Testis (tissue), 3 donors: ENCODE measurements around the gene C11orf58. TPM values are rescaled to one million over a fixed set of nuclear protein-coding genes. Genes with fewer than 3 reads are reported as not detected.

Experiments used
- DNase-seq: peaks from one replicate; pipeline ENCODE4 v3.0.0-alpha.2; 2019
- H3K27ac ChIP-seq, 2 donors: fragments of 200-600 bp; sonication (generic); one replicate each; pipeline ENCODE4 v1.5.1; 2019
- H3K27me3 ChIP-seq: fragments of 200-600 bp; sonication (generic); one replicate; pipeline ENCODE4 v1.5.1; 2019
- H3K36me3 ChIP-seq: fragments of 200-600 bp; sonication (generic); one replicate; pipeline ENCODE4 v1.5.1; 2017; ENCODE audit warnings: low read depth; ENCODE audit errors: missing control alignments
- H3K4me1 ChIP-seq: fragments of 200-600 bp; sonication (generic); one replicate; pipeline ENCODE4 v1.5.1; 2019
- H3K4me3 ChIP-seq, 2 donors: fragments of 200-600 bp; sonication (generic); one replicate each; pipeline ENCODE4 v1.5.1; 2017 to 2019
- H3K9me3 ChIP-seq: fragments of 200-600 bp; sonication (generic); one replicate; pipeline ENCODE4 v1.5.1; 2017
- POLR2A ChIP-seq: fragments of 450-650 bp; IDR thresholded peaks from one replicate; pipeline ENCODE4 v1.6.1; 2017; ENCODE audit warnings: antibody characterized with exemption, mild to moderate bottlenecking, moderate library complexity
- WGBS, 2 donors: methylation state at CpG; one replicate each; pipeline ENCODE4 v1.1.5; 2018; 5-methylcytosine and 5-hydroxymethylcytosine counted together
- intact Hi-C: fragments of 100-400 bp; cut with DNase I; formaldehyde crosslinking; loops from one replicate; pipeline ENCODE4 v1.15.1; 2023; ENCODE audit warnings: low total_unique reads
- polyA plus RNA-seq: library from polyadenylated mRNA; stranded (reverse); fragments of 350-450 nt; fragmentation: Illumina TruSeq; extraction: RNeasy Lipid Tissue Mini Kit (QIAGEN cat#74804); gene quantifications from one replicate; pipeline ENCODE4 v1.2.3, GENCODE V29; 2014; ENCODE audit warnings: low read depth, low replicate concordance; ENCODE audit not compliant: insufficient read depth
- total RNA-seq, 2 donors: library from RNA; depleted of rRNA; stranded (reverse); fragments of >200 nt; gene quantifications; one replicate each; pipeline ENCODE4 v1.2.3, GENCODE V29; 2016
- TF ChIP-seq, protein P1 (sequence below), 3 experiments: fragments of 450-650 bp in 2 of 3; fragments of 200-600 bp in 1 of 3; sonication (generic) in 1 of 3; IDR thresholded peaks; one replicate each; pipeline ENCODE4 v1.5.1; 2016 to 2019; ENCODE audit warnings: antibody characterized with exemption in 3 of 3, mild to moderate bottlenecking in 2 of 3, moderate library complexity in 1 of 3

C11orf58 gene
- total and polyA plus RNA-seq, 3 donors from 2014 or later = 139 to 178 (median 153) TPM

- TF ChIP-seq, protein P1, sequence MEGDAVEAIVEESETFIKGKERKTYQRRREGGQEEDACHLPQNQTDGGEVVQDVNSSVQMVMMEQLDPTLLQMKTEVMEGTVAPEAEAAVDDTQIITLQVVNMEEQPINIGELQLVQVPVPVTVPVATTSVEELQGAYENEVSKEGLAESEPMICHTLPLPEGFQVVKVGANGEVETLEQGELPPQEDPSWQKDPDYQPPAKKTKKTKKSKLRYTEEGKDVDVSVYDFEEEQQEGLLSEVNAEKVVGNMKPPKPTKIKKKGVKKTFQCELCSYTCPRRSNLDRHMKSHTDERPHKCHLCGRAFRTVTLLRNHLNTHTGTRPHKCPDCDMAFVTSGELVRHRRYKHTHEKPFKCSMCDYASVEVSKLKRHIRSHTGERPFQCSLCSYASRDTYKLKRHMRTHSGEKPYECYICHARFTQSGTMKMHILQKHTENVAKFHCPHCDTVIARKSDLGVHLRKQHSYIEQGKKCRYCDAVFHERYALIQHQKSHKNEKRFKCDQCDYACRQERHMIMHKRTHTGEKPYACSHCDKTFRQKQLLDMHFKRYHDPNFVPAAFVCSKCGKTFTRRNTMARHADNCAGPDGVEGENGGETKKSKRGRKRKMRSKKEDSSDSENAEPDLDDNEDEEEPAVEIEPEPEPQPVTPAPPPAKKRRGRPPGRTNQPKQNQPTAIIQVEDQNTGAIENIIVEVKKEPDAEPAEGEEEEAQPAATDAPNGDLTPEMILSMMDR (IDR thresholded peaks at IDR 0.05) = peak; percentile 80 to 86 (median 82)
- no peak for TF ChIP-seq POLR2A
- Histone ChIP-seq H3K27me3 (no peaks in the 10 kb centered on the region), H3K4me1 (peaks cover 21% of the 10 kb centered on the region), H3K9me3 (no peaks in the 10 kb centered on the region), H3K4me3 (no peak overlapping the region), H3K36me3 (no peaks in the 10 kb centered on the region), H3K27ac (peak overlapping the region; percentile 73 to 75)
- intact Hi-C loops = no loop called here
- WGBS, 2 donors = 53 to 72% methylated on average over 7 of the region's 7 CpGs
- peak; percentile 85 for DNase-seq
Measured at GRCh38 chr11:16785520-16786128, 47.2 kb downstream of the C11orf58 start.

DNA sequence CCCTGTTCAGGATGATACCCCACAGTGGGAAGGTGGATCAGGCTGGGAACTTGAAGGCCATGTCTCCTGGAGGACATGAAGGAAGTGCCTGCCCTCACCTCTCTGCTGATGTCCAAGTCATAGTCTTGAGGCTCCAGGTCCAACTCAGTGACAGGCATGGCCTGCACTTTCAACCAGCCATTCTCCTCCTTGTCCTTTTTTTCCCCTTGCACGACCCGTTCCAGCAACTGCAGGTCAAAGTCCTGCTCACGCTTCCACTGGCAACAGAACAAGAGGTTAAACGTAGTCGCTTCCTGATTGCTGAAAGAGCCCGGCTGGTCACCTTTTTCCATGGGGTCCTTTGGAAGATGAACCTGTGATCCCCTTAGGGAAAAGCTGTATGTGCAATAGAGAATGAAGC, 47.7 kb downstream of the C11orf58 start:
- TF ChIP-seq, protein P1 (IDR thresholded peaks at IDR 0.05) = no peak
- no peak for TF ChIP-seq POLR2A
- intact Hi-C loops = no loop called here
- no peaks in the 10 kb centered on the region for H3K9me3 ChIP-seq
- peaks cover 24% of the 10 kb centered on the region for H3K4me1 ChIP-seq
- DNase-seq = no peak
- no peak overlapping the region for H3K4me3 ChIP-seq
- H3K36me3 ChIP-seq = no peaks in the 10 kb centered on the region
- no peak overlapping the region for H3K27ac ChIP-seq
- H3K27me3 ChIP-seq = no peaks in the 10 kb centered on the region
- WGBS, 2 donors = 81 to 91% methylated on average over 6 of the region's 6 CpGs

DNA sequence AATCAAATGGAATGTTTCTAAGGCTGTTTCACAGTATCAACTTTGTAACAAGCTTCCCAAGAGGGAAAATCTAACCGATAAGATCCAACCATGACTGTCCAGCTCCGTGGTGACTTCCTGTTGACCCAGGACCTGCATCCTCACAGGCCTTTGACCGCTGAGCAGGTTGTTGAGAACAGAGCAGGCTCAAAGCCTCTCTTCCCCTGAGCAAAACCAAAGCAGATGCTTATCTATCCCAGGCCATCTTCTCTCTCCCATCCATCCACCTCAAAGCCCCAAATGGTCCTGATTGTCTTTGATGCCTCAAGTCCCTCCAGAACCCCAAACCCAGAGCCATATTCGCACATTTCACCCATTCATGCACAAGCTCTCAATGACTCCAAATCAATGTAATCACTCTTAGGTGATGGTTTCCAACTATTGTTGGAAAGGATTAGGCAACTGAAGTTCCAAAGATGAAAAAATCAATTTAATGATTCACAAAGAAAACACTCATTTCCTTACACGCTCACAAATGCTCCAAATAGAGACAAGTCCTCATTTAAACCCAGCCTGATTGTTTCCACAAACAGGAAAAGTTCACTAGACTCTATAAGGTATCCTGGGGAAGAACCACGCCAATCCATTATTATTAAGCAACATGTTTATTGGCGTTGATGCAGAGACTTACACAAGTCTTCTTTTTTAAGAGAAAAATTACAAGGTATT, 48.7 kb downstream of the C11orf58 start:
- H3K4me3 ChIP-seq = no peak overlapping the region
- WGBS, 2 donors = 82% methylated on average over 7 of the region's 7 CpGs
- peaks cover 34% of the 10 kb centered on the region for H3K4me1 ChIP-seq
- no peaks in the 10 kb centered on the region for H3K27me3 ChIP-seq
- no peaks in the 10 kb centered on the region for H3K9me3 ChIP-seq
- TF ChIP-seq, protein P1 (IDR thresholded peaks at IDR 0.05) = no peak
- TF ChIP-seq POLR2A = no peak
- intact Hi-C loops = no loop called here
- H3K27ac ChIP-seq = no peak overlapping the region
- no peaks in the 10 kb centered on the region for H3K36me3 ChIP-seq
- DNase-seq = peak; percentile 38

DNA sequence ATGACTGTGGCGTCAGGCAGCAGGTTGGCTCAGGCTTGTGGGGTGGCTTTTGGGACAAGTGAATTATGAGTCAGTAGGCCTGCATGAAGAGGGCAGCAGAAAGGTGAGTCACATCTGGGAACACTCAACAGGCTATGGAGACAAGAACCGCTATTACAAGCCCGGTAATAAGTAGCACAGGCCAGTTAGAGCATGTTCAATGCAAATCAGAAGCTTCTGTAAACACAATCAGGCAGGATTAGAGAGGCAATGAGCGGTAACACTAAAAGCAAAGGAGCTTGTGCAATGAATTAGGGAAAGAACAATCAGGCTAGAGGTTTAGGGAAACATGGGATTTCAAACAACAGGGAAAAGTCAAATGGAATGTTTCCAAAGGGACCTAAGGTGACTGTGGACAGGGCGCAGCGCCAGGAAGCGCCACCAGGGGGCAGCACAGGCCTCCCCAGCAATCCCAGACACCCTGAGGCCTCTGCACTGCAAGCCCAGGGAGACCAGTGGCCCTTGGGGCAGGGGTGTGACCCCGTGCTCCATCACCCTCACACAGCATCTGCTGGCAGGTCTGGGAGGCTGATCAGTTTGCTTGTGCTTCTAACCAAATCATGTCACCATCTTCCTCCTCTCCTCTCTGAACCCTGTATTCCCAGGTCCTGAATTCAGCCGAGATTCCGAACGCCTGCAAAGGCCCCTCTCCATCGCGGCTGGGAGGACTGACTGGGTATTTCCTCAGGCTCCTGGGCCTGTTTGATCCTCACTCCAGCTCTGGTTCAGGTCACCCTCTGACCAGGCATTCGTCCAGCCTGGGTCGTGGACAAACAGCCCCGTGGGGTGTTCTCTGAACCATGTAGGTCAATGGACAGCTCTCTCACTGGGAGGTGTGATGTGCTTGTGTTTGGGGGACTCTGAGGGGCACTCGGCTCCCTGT, 50.0 kb downstream of the C11orf58 start:
- Histone ChIP-seq H3K9me3 (no peaks in the 10 kb centered on the region), H3K4me1 (peaks cover 31% of the 10 kb centered on the region), H3K27ac (no peak overlapping the region), H3K27me3 (no peaks in the 10 kb centered on the region), H3K4me3 (no peak overlapping the region), H3K36me3 (no peaks in the 10 kb centered on the region)
- intact Hi-C loops = no loop called here
- WGBS, 2 donors = 70 to 78% methylated on average over 9 to 16 of the region's 17 CpGs
- peak; percentile 88 for DNase-seq
- TF ChIP-seq, protein P1 (IDR thresholded peaks at IDR 0.05) = peak; percentile 81 to 96 (median 88)
- TF ChIP-seq POLR2A = no peak
